Measurements from ENCODE around the gene ANGPTL3.
"Not testable (repeated sequence)": the region's sequence is repeated elsewhere in the genome, so short reads cannot be mapped to it uniquely, and the experiment has no call there.

Gene ANGPTL3

DNA sequence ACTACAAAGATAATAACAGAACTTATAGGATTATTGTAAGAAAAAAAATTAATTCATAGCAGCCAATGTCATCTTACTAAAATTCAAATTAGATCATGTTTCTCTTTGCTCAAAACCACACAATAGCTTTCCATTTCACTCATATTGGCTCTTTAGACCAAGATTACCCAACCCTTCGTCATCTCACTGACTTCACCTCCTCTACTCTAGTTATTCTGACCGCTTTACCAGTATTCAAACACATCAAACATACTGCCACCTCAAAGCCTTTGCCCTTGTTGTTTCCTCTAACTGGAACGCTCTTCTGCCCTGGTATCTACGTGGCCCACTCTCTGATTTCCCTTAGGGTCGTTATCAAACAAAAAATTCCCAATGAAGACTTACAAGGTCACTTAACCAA lies 1.7 kb downstream of the ANGPTL3 start:
- H3K4me1 Mint-ChIP-seq (ENCODE audit: low read depth): no peaks in the 10 kb centered on the region
- intact Hi-C loops (cut with micrococcal nuclease): no loop called here
- no peaks in the 10 kb centered on the region for H3K9me3 Mint-ChIP-seq
- H3K4me3 Mint-ChIP-seq: no peak overlapping the region
- no peak overlapping the region for H3K27ac Mint-ChIP-seq
- H3K27me3 Mint-ChIP-seq: no peaks in the 10 kb centered on the region
- peaks cover 11% of the 10 kb centered on the region for H3K36me3 Mint-ChIP-seq (ENCODE audit: low read depth)

DNA sequence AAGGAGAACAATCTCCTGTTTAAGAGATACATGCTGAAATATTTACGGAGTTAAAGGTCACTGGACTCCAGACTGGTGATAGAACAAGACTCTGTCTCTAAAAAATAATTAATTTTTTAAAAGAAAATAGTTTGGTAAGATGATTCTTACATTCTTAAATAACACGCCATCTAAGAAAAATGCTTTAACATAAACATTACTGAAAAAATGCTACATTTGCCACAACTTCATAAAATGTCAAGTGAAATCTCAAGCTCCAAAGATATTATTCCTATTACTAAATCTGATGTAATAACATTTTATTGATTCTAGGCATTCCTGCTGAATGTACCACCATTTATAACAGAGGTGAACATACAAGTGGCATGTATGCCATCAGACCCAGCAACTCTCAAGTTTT lies 4.1 kb downstream of the ANGPTL3 start:
- Mint-ChIP-seq H3K27me3 (no peaks in the 10 kb centered on the region), H3K4me1 (ENCODE audit: low read depth) (no peaks in the 10 kb centered on the region), H3K27ac (no peak overlapping the region), H3K36me3 (ENCODE audit: low read depth) (peaks cover 11% of the 10 kb centered on the region), H3K9me3 (no peaks in the 10 kb centered on the region), H3K4me3 (no peak overlapping the region)
- intact Hi-C loops (cut with micrococcal nuclease): no loop called here

DNA sequence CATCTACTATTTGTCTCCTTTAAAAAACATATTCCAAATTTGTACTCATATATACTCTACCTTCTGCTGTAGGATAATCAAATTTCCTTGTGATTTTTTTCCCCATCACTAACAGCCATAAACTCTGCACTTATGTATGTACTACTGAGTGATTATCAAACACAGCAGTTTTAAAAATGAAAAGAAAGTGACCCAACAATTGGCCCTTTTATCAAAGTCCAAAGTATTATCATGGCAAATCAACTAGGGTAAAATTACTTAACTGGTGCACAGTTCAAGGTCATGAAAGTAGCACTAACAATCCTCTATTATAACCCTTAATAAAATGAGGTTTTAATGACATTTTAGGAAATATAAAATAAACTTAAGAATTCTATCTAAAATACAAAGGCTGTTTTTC lies 11.6 kb downstream of the ANGPTL3 start:
- Mint-ChIP-seq H3K27ac (no peak overlapping the region), H3K9me3 (no peaks in the 10 kb centered on the region), H3K4me3 (no peak overlapping the region), H3K36me3 (ENCODE audit: low read depth) (peaks cover 25% of the 10 kb centered on the region), H3K4me1 (ENCODE audit: low read depth) (peaks cover 4% of the 10 kb centered on the region), H3K27me3 (no peaks in the 10 kb centered on the region)
- intact Hi-C loops (cut with micrococcal nuclease): no loop called here

DNA sequence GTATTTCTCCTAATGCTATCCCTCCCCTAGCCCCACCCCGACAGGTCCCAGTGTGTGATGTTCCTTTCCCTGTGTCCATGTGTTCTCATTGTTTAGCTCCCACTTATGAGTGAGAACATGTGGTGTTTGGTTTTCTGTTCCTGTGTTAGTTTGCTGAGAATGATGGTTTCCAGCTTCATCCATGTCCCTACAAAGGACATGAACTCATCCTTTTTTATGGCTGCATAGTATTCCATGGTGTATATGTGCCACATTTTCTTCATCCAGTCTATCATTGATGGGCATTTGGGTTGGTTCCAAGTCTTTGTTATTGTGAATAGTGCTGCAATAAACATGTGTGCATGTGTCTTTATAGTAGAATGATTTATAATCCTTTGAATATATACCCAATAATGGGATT lies 13.3 kb downstream of the ANGPTL3 start:
- intact Hi-C loops (cut with micrococcal nuclease); H3K9me3 Mint-ChIP-seq; H3K4me3 Mint-ChIP-seq; H3K4me1 Mint-ChIP-seq (ENCODE audit: low read depth); H3K27me3 Mint-ChIP-seq; H3K27ac Mint-ChIP-seq: not testable (repeated sequence)
- H3K36me3 Mint-ChIP-seq (ENCODE audit: low read depth): peaks cover 25% of the 10 kb centered on the region

GRCh38 chr1:62612770-62613169 lies 15.4 kb downstream of the ANGPTL3 start:
- Mint-ChIP-seq H3K4me1 (ENCODE audit: low read depth) (peaks cover 4% of the 10 kb centered on the region), H3K36me3 (ENCODE audit: low read depth) (peaks cover 37% of the 10 kb centered on the region), H3K27me3 (no peaks in the 10 kb centered on the region), H3K27ac (no peak overlapping the region), H3K9me3 (no peaks in the 10 kb centered on the region), H3K4me3 (no peak overlapping the region)
- intact Hi-C loops (cut with micrococcal nuclease): no loop called here

- Mint-ChIP-seq H3K9me3 (no peaks in the 10 kb centered on the region), H3K4me3 (no peak overlapping the region), H3K36me3 (ENCODE audit: low read depth) (peaks cover 38% of the 10 kb centered on the region), H3K27me3 (no peaks in the 10 kb centered on the region), H3K27ac (no peak overlapping the region), H3K4me1 (ENCODE audit: low read depth) (peaks cover 4% of the 10 kb centered on the region)
- intact Hi-C loops (cut with micrococcal nuclease): no loop called here
These were observed 16.0 kb downstream of the ANGPTL3 start for GRCh38 chr1:62613325-62613727.

DNA sequence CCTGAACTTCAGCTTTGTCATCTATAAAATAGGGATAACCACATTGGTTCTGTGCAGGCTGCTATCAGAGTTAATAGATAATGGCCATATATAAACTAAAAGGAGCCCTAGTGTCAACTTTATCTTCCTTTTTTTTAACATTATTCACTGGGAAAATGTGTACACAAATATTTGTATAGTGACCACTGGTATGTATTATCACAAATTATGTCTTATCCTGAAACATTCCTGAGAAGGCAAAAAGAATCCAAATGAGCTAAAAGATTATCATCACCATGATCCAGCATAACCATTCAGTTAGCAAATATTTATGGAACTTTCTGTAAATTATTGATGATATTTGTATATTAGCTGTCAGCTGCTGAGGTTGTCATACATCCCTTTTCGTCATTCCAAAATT lies 16.6 kb downstream of the ANGPTL3 start:
- Mint-ChIP-seq H3K27ac (no peak overlapping the region), H3K4me1 (ENCODE audit: low read depth) (peaks cover 4% of the 10 kb centered on the region), H3K36me3 (ENCODE audit: low read depth) (peaks cover 39% of the 10 kb centered on the region), H3K27me3 (no peaks in the 10 kb centered on the region), H3K9me3 (no peaks in the 10 kb centered on the region), H3K4me3 (no peak overlapping the region)
- intact Hi-C loops (cut with micrococcal nuclease): no loop called here

- intact Hi-C loops (cut with micrococcal nuclease): loop anchor here (10.0 kb wide), 1 partner anchor 63 kb away; the partner anchor contains the start of gene DOCK7
- Mint-ChIP-seq H3K27ac (peak overlapping the region; percentile 24), H3K4me3 (no peak overlapping the region), H3K36me3 (ENCODE audit: low read depth) (peaks cover 69% of the 10 kb centered on the region), H3K27me3 (no peaks in the 10 kb centered on the region), H3K9me3 (no peaks in the 10 kb centered on the region), H3K4me1 (ENCODE audit: low read depth) (peaks cover 5% of the 10 kb centered on the region)
These were observed 24.6 kb downstream of the ANGPTL3 start for GRCh38 chr1:62621907-62622306.

DNA sequence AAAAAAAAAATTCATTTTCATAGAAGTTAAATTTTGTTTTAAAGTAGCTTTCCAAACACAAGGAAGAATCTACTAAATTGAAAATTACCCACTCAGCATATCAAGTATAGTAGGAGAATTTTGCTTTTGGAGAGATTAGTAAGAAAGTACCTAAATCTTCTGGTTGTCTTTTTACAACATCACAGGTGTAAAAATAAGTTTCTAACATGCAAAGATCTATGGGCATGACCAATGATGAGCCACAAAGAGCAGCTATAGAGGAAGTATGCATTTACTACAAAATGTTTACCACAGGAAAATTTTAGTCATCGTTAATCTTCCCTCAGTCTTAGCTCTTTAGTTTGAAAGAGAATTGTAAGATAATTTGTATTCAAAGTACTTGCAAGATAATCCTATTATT lies 28.1 kb downstream of the ANGPTL3 start:
- intact Hi-C loops (cut with micrococcal nuclease): loop anchor here (10.0 kb wide), 1 partner anchor 59 kb away; the partner anchor contains the start of gene DOCK7
- peaks cover 51% of the 10 kb centered on the region for H3K36me3 Mint-ChIP-seq (ENCODE audit: low read depth)
- H3K9me3 Mint-ChIP-seq: no peaks in the 10 kb centered on the region
- H3K27ac Mint-ChIP-seq: peak overlapping the region; percentile 46
- H3K4me1 Mint-ChIP-seq (ENCODE audit: low read depth): peaks cover 5% of the 10 kb centered on the region
- H3K27me3 Mint-ChIP-seq: no peaks in the 10 kb centered on the region
- no peak overlapping the region for H3K4me3 Mint-ChIP-seq

DNA sequence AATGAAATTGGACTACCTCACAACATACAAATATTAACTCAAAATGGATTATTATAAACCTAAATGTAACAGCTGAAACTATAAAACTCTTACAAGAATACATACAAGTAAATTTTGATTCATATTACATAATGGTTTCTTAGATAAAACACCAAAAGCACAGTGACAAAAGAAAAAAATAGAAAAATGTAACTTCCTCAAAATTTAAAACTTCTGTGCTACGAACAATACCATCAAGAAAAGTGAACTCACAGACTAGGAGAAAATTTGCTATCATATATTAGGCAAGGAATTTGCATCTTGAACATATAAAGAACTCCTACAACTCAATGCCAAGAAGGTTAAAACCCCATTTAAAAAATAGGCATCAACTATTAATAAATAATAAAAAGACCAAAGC lies 31.2 kb downstream of the ANGPTL3 start:
- intact Hi-C loops (cut with micrococcal nuclease): loop anchor here (10.0 kb wide), 1 partner anchor 56 kb away; the partner anchor contains the start of gene DOCK7
- peaks cover 67% of the 10 kb centered on the region for H3K36me3 Mint-ChIP-seq (ENCODE audit: low read depth)
- no peaks in the 10 kb centered on the region for H3K27me3 Mint-ChIP-seq
- H3K27ac Mint-ChIP-seq: no peak overlapping the region
- no peak overlapping the region for H3K4me3 Mint-ChIP-seq
- no peaks in the 10 kb centered on the region for H3K4me1 Mint-ChIP-seq (ENCODE audit: low read depth)
- H3K9me3 Mint-ChIP-seq: no peaks in the 10 kb centered on the region

DNA sequence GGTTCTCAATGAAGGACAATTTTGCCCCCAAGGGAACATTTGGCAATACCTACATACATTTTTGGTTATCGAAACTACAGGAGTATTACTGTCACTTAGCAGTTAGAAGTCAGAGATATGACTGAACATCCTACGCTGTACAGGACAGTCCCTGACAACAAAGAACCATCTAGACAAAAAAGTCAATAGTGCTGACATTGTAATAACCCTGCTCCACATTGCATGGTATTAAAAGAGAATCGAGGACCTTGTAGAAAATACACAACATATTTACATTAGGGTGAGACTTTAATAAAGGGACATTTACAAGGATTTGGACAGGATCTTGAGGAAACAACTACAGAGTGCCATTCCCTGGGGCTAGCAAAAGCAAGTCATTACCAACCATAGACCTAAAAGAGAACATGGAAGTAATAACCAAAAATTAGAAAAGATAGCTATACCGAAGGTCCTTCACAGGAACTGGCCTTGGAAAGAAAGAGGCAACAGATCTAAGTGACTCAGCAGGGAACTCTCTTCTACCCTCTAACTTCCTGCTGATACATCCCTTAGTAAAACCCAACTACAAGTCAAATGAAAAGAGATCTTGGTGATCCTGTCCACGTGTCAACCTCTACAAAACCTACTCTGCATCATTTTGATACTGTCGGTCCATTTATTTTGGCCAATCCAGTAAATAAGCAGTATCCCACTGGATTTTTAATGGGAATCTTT lies 40.2 kb downstream of the ANGPTL3 start:
- Mint-ChIP-seq H3K4me3 (no peak overlapping the region), H3K9me3 (peaks cover under 1% of the 10 kb centered on the region), H3K36me3 (ENCODE audit: low read depth) (peaks cover 68% of the 10 kb centered on the region), H3K4me1 (ENCODE audit: low read depth) (peaks cover 8% of the 10 kb centered on the region), H3K27me3 (no peaks in the 10 kb centered on the region), H3K27ac (no peak overlapping the region)
- intact Hi-C loops (cut with micrococcal nuclease): no loop called here

DNA sequence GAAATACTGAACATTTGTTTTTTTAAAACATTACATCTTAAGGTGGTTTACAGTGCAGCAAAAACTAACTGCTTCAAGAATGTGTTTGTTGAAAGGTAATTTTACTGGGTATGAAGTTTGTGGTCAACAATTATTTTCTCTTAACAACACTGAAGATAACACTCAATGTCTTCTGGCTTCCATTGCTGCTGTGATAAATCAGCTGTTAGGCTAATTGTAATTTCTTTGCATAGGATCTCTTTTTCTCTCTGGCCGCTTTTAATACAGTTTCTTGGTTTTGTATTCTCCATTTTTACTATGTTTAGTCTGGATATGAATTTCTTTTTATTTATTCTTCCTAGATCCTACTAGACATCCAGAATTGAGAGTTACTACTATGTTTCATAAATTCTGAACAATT lies 46.0 kb downstream of the ANGPTL3 start:
- Mint-ChIP-seq H3K4me1 (ENCODE audit: low read depth) (peaks cover under 1% of the 10 kb centered on the region), H3K27me3 (no peaks in the 10 kb centered on the region), H3K9me3 (peaks cover 15% of the 10 kb centered on the region), H3K4me3 (no peak overlapping the region), H3K27ac (no peak overlapping the region), H3K36me3 (ENCODE audit: low read depth) (peaks cover 67% of the 10 kb centered on the region)
- intact Hi-C loops (cut with micrococcal nuclease): loop anchor here (10.0 kb wide), 2 partner anchors 102 to 128 kb away; no protein-coding TSS in a partner anchor

GRCh38 chr1:62652387-62652786 lies 55.1 kb downstream of the ANGPTL3 start:
- peaks cover 40% of the 10 kb centered on the region for H3K36me3 Mint-ChIP-seq (ENCODE audit: low read depth)

DNA sequence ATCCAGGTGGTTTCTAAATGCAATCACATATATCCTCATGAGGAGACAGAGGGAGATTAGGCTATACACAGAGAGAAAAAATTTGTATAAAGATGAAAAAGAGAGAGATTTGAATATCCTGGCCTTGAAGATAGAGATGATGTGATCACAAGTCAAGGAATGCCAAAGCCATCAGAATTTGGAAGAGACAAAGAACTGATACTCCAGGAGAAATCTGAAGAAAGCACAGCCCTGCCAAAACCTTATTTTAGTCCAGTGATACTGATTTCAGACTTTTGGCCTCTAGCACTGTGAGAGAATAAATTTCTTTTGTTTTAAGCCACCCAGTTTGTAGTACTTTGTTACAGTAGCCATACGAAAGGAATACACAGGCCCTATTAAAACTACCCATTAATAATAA lies 57.4 kb downstream of the ANGPTL3 start:
- no peaks in the 10 kb centered on the region for H3K9me3 Mint-ChIP-seq
- H3K27ac Mint-ChIP-seq: no peak overlapping the region
- no peaks in the 10 kb centered on the region for H3K4me1 Mint-ChIP-seq (ENCODE audit: low read depth)
- peaks cover 50% of the 10 kb centered on the region for H3K36me3 Mint-ChIP-seq (ENCODE audit: low read depth)
- no peak overlapping the region for H3K4me3 Mint-ChIP-seq
- no peaks in the 10 kb centered on the region for H3K27me3 Mint-ChIP-seq
- intact Hi-C loops (cut with micrococcal nuclease): no loop called here

More at GRCh38 chr1:62652387-62652786, 55.1 kb downstream of the ANGPTL3 start:
- intact Hi-C loops (cut with micrococcal nuclease): no loop called here
- H3K9me3 Mint-ChIP-seq: no peaks in the 10 kb centered on the region
- no peaks in the 10 kb centered on the region for H3K27me3 Mint-ChIP-seq
- no peak overlapping the region for H3K4me3 Mint-ChIP-seq
- no peak overlapping the region for H3K27ac Mint-ChIP-seq
- no peaks in the 10 kb centered on the region for H3K4me1 Mint-ChIP-seq (ENCODE audit: low read depth)

Data from dendritic cell treated with granulocyte-macrophage colony-stimulating factor and Interleukin-4, amounts not matched to agents 40 ng/mL and 50 ng/mL, for 4 days (primary cell).